T47D (cell line): ENCODE results near the gene A1BG.
"Not testable (repeated sequence)": the region's sequence is repeated elsewhere in the genome, so short reads cannot be mapped to it uniquely, and the experiment has no call there.

Source experiments
- DNase-seq, 2 experiments: peaks; one replicate each; pipeline versions ENCODE4 v3.0.0 to v3.0.0-alpha.2; 2011 to 2012; ENCODE audit warnings: low read depth in 1 of 2, low spot score in 1 of 2
- JUND ChIP-seq: IDR thresholded peaks from 2 replicates; pipeline ENCODE4 v1.6.1; 2012; ENCODE audit warnings: low read depth
- in situ Hi-C: cut with HindIII; loops from 2 replicates; pipeline ENCODE4 v1.10.0; 2016; ENCODE audit warnings: low sequenced_read_pairs, low pct_unique_long_range_greater_than_20kb

Gene A1BG

DNA sequence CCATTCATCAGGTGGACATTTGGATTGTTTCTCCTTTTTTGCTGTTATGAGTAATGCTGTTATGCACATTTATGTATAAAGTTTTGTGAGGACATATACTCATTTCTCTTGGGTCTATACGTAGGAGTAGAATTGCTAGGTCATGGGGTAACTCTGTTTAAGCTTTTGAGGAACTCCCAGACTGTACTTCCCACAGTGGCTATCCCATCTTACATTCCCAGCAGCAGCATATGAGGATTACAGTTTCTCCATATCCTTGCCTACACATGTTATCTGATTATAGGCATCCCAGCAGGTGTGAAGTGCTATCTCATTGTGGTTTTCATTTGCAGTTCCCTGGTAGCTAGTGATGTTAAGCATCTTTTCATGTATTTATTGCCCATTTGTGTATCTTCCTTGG is 20.6 kb downstream of the A1BG start:
- DNase-seq, result no peak
- no peak for TF ChIP-seq JUND
- in situ Hi-C loops, result no loop called here

DNA sequence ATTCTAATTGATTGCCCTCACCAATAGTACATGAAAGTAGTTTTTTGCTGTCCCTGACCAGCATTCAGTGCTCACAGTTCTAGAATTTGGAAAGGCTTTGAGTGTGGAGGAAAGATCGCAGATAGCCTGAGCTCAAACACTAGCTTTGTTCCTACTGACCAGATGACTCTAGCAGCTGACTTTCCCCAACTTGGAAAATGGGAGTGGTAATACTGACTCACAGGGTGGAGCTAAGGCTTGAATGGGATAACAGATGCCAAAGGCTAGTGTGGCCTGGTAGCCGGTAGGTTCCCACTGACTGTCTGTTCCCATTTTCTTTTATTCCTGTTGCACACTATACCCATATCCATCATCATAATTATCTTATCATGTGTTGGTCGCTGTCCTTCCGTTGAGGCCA is 22.8 kb downstream of the A1BG start:
- DNase-seq, result no peak
- in situ Hi-C loops, result no loop called here
- TF ChIP-seq JUND, result no peak

DNA sequence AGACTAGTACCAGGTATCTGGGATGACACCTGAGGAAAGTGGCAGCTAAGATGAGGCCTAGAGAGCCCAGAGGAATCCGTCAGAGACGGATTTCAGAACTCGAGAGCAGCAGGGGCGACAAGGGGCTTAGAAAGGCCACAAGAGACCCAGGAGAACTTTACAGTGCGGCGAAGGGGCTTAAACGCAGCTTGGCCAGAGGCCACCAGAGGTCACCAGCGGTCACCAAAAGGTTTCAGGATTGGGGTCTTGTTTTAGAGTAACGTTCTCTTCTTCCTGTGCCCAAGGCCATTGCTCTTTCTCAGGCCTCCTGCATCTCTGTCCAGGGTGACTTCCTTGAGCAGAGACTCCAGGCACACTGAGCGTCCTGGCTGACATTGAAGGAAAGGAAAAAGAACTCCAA is 24.3 kb downstream of the A1BG start:
- no peak for TF ChIP-seq JUND
- in situ Hi-C loops, result no loop called here
- no peak for DNase-seq

DNA sequence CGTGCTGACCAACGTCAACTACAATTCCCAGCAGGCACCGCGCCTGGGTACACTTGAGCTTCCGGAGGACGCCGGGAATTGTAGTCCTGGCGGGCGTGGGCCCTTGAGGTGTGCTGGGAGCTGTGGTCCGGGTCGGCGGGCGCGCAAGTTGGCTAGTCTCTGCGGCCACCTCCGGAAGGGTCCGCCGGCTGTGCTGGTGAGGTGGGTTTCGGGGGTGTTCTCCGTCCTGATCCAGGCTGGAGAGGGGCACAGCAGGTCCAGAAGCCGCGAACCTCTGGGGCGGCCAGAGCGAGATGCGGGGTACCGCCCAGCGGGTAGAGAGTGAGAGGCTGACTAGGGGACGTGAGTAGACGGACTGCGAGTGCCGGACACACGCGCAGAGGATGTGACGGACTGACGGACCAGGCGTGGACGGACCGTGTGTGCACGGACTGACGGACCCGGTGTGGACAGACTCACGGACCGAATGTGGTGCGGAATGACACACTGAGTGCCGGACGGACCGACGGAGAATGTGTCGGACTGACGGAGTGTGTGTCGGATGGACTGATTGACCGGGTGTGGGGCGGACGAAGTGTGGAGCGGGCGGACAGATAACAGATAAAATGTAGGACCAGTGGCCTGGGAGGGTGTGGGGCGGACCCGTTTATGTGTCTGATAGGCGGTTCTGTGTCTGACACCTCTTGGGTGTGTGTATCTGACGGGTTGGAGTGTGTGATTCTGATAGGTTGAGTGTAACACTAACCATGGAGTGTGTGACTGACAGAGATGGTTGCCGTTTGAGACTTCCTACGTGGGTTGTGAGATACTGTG is 26.2 kb downstream of the A1BG start, which contains the start of gene ZSCAN22:
Gene ZSCAN22, plus strand, starts transcription at position 81 of the 813 bp plus-strand sequence. CDS start 7,809 bp downstream, outside the sequence.
- in situ Hi-C loops, result no loop called here
- TF ChIP-seq JUND, result no peak
- peak; percentile 84 to 95 for DNase-seq

DNA sequence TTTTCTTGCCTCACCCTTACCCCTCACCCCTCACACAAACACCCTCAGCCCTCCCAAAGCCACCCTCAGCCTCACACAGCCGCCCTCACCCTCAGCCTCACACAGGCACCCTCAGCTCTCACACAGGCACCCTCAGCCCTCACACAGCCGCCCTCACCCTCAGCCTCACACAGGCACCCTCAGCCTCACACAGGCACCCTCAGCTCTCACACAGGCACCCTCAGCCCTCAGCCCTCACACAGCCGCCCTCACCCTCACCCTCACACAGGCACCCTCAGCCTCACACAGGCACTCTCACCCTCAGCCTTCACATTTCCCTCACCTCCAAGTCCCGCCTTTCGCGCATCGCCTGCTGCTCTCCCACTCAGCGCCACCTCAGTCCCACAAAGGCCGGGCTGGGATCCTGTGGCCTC is 26.8 kb downstream of the A1BG start:
- in situ Hi-C loops, result no loop called here
- TF ChIP-seq JUND, result no peak
- no peak for DNase-seq

DNA sequence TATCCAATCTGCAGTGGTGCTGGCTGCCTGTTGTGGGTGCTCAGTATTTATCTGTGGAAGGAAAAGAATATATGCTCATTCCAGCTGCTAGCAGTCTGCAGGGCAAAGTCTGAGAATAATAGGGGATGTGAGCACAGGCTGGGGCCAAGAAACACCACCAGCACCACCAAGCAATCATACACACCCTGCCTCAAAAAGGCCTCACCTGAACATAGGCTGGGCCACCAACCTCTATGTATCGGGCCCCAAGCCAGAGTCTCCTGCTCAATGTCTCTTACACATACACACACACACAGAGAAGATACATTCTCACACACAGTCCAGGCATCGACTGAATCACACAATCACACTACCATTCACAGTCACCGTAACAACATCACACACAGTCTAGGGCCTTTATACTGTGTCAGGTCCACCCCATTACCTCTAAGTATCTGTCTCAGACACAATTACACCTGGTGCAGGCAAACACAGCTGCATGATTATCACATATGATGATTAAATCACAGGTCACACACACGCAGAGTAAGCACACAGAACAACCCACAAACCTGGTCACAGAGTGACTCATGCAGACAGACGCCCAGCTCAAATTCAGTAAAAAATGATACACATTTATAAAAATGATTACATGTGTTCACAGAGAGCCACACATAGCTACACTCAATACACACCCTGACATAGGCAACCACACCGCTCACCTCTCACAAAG is 27.8 kb downstream of the A1BG start:
- TF ChIP-seq JUND, result no peak
- in situ Hi-C loops, result no loop called here
- DNase-seq, result no peak

DNA sequence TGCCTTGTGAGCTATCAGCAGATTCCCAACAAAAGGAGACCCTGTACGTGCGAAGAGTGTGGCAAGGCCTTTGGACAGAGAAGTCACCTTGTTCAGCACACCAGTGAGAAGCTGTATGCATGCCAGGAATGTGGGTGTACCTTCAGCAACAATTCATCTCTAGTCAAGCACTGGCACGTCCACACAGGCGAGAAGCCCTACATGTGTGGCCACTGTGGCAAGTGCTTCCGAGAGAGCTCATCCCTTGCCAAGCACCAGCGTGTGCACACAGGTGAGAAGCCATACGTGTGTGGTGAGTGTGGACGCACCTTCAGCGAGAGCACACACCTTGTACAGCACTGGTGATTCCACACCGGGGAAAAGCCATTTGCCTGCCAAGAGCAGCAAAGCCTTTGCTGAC is 34.1 kb downstream of the A1BG start:
- no peak for TF ChIP-seq JUND
- no peak for DNase-seq
- in situ Hi-C loops, result no loop called here

DNA sequence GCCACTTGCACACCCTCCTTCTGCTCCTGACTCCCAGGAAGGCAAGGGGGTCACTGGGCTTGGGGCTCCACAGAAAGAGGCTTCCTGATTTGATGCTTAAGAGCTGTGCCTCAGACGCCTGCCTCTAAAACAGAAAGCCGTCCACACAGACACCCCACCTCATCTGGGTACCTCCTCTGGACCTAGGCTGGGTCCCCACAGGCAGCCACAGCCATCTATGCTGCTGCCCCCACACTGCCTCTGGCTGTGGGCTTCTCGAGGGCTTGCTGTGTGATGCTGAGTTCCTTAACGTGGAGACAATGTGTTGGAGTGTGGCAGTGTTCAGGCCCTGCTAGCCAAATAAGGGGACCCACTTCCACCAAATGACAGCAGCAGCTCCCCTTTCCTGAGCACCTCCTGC is 35.0 kb downstream of the A1BG start:
- no peak for TF ChIP-seq JUND
- in situ Hi-C loops, result no loop called here
- DNase-seq, result no peak

DNA sequence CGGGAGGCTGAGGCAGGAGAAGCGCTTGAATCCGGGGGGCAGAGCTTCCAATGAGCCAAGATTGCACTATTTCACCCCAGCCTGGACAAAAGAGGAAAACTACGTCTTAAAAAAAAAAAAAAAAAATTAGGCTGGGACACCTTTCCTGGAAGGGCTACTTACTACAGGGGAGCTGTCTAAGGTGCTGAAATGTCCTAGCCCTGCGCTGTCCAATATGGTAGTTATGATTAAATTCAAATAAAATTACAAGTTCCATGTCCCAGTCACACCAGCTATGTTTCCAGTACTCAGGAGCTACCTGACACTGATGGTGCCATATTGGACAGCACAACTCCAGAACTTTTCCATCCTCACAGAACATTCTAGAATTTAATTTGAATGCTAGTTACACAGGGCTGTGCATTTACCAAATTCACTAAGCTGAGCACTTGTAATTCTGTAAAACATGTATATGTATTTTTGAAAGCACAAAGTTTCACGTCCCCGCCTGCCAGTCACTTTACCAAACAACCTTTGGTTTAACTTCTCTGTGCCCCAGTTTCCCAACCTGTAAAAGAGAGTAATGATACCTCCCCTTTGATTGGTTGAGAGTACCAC is 35.7 kb downstream of the A1BG start:
- no peak for TF ChIP-seq JUND
- in situ Hi-C loops, result no loop called here
- DNase-seq, result peak in 1 of 2 experiments; percentile 67

DNA sequence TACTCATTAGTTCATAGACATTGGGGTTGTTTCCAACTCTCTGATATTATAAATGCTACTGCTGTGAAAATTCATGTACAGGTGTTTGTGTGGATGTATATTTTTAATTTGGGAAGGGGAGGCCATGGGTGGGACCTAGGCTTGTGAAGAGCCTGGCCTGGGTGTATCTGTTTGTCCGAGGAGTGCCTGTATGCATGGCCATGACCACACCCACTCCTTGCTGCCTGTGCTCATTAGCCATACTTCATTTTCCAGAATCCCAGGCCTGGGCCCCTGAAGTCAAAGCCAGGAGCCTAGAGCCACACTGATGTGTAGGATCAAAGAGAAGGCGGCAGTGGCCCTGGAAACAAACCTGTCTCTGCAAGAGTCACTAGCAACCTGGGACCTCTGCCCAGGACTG is 37.7 kb downstream of the A1BG start:
- DNase-seq, result no peak
- in situ Hi-C loops, result no loop called here
- no peak for TF ChIP-seq JUND

DNA sequence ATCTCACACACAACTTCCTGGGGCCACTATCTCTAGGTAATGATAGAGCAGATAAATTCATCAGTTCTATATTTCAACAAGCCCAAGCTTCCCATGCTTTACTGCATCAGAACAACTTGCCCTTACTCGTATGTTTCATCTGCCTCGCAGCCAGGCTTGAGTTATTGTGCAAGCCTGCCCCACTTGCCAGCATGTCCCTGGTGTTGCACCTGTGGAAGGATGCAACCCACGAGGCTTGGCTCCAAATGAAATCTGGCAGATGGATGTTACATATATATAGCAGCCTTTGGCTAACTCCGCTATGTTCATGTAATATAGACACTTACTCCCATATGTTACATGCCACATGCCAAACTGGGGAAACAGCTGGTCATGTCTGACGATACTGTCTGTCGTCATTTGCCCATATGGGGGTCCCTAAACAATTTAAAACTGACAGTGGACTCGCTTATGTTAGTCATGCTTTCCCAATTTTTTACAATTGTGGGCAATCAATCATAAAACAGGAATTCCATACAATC is 41.9 kb downstream of the A1BG start:
- in situ Hi-C loops, result no loop called here
- no peak for TF ChIP-seq JUND

DNA sequence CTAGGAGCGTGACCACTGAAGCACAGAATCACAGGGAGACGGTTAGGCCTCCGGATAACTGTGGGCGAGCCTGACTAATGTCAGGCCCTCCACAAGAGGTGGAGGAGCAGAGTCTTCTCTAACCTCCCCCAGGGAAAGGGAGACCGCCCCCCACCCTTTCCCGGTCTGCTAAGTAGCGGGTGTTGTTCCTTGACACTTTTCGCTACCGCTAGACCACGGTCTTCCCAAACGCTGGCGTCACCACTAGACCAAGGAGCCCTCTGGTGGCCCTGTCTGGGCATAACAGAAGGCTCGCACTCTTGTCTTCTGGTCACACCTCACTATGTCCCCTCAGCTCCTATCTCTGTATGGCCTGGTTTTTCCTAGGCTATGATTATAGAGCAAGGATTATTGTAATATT is 42.6 kb downstream of the A1BG start:
- peak in 1 of 2 experiments; percentile 46 for DNase-seq
- in situ Hi-C loops, result not testable (repeated sequence)

More for the DNA sequence above, 41.9 kb downstream of the A1BG start:
- DNase-seq, result no peak

DNA sequence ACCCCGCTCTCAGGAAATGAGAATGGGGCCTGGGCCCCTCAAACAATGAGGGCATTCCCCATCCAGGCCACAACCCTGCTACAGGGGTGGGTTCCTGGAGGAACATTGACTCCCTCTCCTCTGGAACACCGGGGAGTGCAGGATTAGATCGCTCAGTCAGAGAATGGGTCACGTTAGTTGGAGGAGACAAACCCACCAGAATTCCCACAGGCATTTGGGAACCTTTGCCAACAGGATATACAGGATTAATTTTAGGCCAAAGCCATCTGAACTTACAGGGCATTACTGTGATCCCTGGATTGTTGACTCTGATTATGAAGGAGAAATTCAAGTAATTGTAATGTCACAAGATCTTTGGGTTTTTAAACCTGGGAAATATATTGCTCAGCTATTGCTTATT is 45.6 kb downstream of the A1BG start:
- in situ Hi-C loops, result no loop called here
- DNase-seq, result no peak
- no peak for TF ChIP-seq JUND
